WERI-Rb-1 (cell line): ENCODE results near the gene CTNNA1.

Experiments
- DNase-seq: peaks from one replicate; pipeline ENCODE4 v3.0.0-alpha.2; 2020
- H3K27ac ChIP-seq: fragments of 250-450 bp; sonication (Bioruptor Pico); 2 replicates; pipeline ENCODE4 v1.5.1; 2020; ENCODE audit warnings: mild to moderate bottlenecking, moderate library complexity
- H3K27me3 ChIP-seq: fragments of 250-450 bp; sonication (Bioruptor Pico); 2 replicates; pipeline ENCODE4 v1.5.1; 2021; ENCODE audit warnings: mild to moderate bottlenecking, low read depth, moderate library complexity; ENCODE audit not compliant: insufficient read depth, severe bottlenecking
- H3K36me3 ChIP-seq: fragments of 250-450 bp; sonication (Bioruptor Pico); 2 replicates; pipeline ENCODE4 v1.5.1; 2020; ENCODE audit warnings: mild to moderate bottlenecking, moderate library complexity
- H3K4me3 ChIP-seq: 2 replicates; pipeline ENCODE4 v1.5.1; 2011; ENCODE audit warnings: low read depth, mild to moderate bottlenecking, control low read depth, low read length
- H3K9me3 ChIP-seq: fragments of 250-450 bp; sonication (Bioruptor Pico); 2 replicates; pipeline ENCODE4 v1.5.1; 2021; ENCODE audit warnings: mild to moderate bottlenecking, moderate library complexity; ENCODE audit not compliant: severe bottlenecking
- CTCF ChIP-seq: IDR thresholded peaks from 2 replicates; pipeline ENCODE4 v1.5.1; 2011; ENCODE audit warnings: low read depth, mild to moderate bottlenecking, control low read depth, inconsistent platforms, low read length

CTNNA1 gene

GRCh38 chr5:138783976-138784375 lies 30.8 kb downstream of the CTNNA1 start:
- no peaks in the 10 kb centered on the region for H3K27me3 ChIP-seq
- DNase-seq, result no peak
- peaks cover 39% of the 10 kb centered on the region for H3K36me3 ChIP-seq
- H3K4me3 ChIP-seq, result no peak overlapping the region
- no peaks in the 10 kb centered on the region for H3K9me3 ChIP-seq
- no peak for TF ChIP-seq CTCF
- H3K27ac ChIP-seq, result no peak overlapping the region

GRCh38 chr5:138784590-138784989 lies 31.4 kb downstream of the CTNNA1 start:
- no peak for DNase-seq
- no peak for TF ChIP-seq CTCF
- Histone ChIP-seq H3K36me3 (peaks cover 39% of the 10 kb centered on the region), H3K27ac (no peak overlapping the region), H3K27me3 (no peaks in the 10 kb centered on the region), H3K4me3 (no peak overlapping the region), H3K9me3 (no peaks in the 10 kb centered on the region)

GRCh38 chr5:138789771-138790242 lies 36.6 kb downstream of the CTNNA1 start:
- Histone ChIP-seq H3K27ac (no peak overlapping the region), H3K9me3 (no peaks in the 10 kb centered on the region), H3K27me3 (no peaks in the 10 kb centered on the region), H3K36me3 (peaks cover 22% of the 10 kb centered on the region), H3K4me3 (no peak overlapping the region)
- DNase-seq, result no peak
- TF ChIP-seq CTCF, result peak; percentile 71

GRCh38 chr5:138790684-138791083 lies 37.5 kb downstream of the CTNNA1 start:
- TF ChIP-seq CTCF, result no peak
- Histone ChIP-seq H3K27me3 (no peaks in the 10 kb centered on the region), H3K4me3 (no peak overlapping the region), H3K27ac (no peak overlapping the region), H3K9me3 (no peaks in the 10 kb centered on the region), H3K36me3 (peaks cover 16% of the 10 kb centered on the region)
- no peak for DNase-seq

GRCh38 chr5:138792195-138792790 lies 39.1 kb downstream of the CTNNA1 start:
- Histone ChIP-seq H3K4me3 (no peak overlapping the region), H3K36me3 (peaks cover 11% of the 10 kb centered on the region), H3K9me3 (no peaks in the 10 kb centered on the region), H3K27ac (no peak overlapping the region), H3K27me3 (no peaks in the 10 kb centered on the region)
- DNase-seq, result no peak
- no peak for TF ChIP-seq CTCF

GRCh38 chr5:138793575-138793974 lies 40.4 kb downstream of the CTNNA1 start:
- no peaks in the 10 kb centered on the region for H3K27me3 ChIP-seq
- no peaks in the 10 kb centered on the region for H3K9me3 ChIP-seq
- H3K36me3 ChIP-seq, result peaks cover 6% of the 10 kb centered on the region
- TF ChIP-seq CTCF, result no peak
- no peak for DNase-seq
- no peak overlapping the region for H3K4me3 ChIP-seq
- no peak overlapping the region for H3K27ac ChIP-seq
